Mammary epithelial cell (primary cell): ENCODE results near the gene SBDS.
"Not testable (repeated sequence)": the region's sequence is repeated elsewhere in the genome, so short reads cannot be mapped to it uniquely, and the experiment has no call there.

ENCODE experiments used
- CTCF ChIP-seq, 2 donors: IDR thresholded peaks in 1 of 2; conservative IDR thresholded peaks in 1 of 2; 2 replicates each; pipeline ENCODE4 v1.5.1; 2011 to 2012; ENCODE audit warnings: inconsistent platforms in 2 of 2, low read length in 2 of 2, mild to moderate bottlenecking in 2 of 2, control low read depth in 1 of 2, low read depth in 1 of 2; ENCODE audit not compliant: insufficient read depth in 1 of 2; ENCODE audit errors: extremely low read depth in 1 of 2
- EZH2 ChIP-seq: IDR thresholded peaks from 2 replicates; pipeline ENCODE4 v1.6.1; 2012; ENCODE audit warnings: low read length, inconsistent platforms, borderline replicate concordance

DNA sequence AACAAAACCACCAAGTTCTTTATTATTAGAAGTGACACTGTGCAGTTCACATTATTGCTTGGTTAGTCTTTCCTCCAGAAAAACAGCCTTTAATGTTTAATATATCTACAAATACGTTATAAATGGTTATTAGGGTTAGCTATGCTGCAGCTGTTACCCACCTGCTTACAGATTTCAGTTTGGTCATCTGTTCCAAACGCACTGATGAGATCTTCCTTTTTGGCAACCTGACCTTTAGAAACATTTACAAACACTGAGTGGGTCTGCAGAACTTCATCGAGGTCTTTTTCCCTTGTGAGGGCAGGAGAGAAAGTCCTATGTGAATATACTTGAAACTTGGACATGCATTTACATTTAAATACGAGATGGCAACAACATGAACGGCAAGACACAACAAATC, 1.3 kb downstream of the SBDS start:
- not testable (repeated sequence) for TF ChIP-seq CTCF (conservative IDR thresholded peaks at IDR 0.05 in 1 of 2, IDR thresholded peaks at IDR 0.05 in 1 of 2; ENCODE audit: extremely low read depth in 1 of 2, insufficient read depth in 1 of 2, low read depth in 1 of 2, low read length in 2 of 2); EZH2
